Activated CD4-positive, alpha-beta T cell treated with anti-CD3 and anti-CD28 coated beads for 24 hours (primary cell): Measurements from ENCODE around the gene PPM1D.
"Not testable (repeated sequence)": the region's sequence is repeated elsewhere in the genome, so short reads cannot be mapped to it uniquely, and the experiment has no call there.

ENCODE experiments used
- DNase-seq, 2 donors: peaks; one replicate each; pipeline ENCODE4 v3.0.0-alpha.2; 2020; ENCODE audit warnings: low read depth in 2 of 2

PPM1D gene

DNA sequence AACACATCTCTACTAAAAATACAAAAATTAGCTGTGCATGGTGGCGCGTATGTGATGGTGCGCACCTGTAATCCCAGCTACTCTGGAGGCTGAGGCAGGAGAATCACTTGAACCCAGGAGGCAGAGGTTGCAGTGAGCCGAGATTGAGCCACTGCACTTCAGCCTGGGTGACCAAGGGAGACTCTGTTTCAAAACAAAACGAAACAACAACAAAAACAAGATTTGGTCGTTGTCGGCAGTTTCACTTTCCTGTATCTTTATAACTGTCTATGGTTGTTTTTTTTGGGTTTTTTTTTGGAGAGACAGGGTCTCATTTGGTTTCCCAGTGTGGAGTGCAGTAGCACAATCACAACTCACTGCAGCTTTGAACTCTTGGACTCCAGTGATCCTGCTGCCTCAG is 68.7 kb downstream of the PPM1D start:
- not testable (repeated sequence) for DNase-seq

- no peak for DNase-seq
These were observed 71.5 kb downstream of the PPM1D start for GRCh38 chr17:60671482-60671881.

DNA sequence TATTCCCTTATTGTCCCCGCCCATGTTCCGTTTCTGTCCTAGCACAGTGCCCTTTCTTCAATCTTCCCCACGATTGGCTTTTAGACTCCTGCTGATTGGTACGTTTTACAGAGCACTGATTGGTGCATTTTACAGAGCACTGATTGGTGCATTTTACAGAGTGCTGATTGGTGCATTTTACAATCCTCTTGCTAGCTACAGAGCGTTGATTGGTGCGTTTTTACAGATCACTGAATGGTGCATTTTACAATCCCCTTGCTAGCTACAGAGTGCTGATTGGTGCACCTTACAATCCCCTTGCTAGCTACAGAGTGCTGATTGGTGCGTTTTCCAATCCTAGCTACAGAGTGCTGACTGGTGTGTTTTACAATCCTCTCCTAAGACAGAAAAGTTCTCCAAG is 74.6 kb downstream of the PPM1D start:
- not testable (repeated sequence) for DNase-seq

GRCh38 chr17:60675997-60676396 is 76.0 kb downstream of the PPM1D start:
- no peak for DNase-seq

GRCh38 chr17:60676758-60677307 is 76.8 kb downstream of the PPM1D start:
- DNase-seq: no peak

DNA sequence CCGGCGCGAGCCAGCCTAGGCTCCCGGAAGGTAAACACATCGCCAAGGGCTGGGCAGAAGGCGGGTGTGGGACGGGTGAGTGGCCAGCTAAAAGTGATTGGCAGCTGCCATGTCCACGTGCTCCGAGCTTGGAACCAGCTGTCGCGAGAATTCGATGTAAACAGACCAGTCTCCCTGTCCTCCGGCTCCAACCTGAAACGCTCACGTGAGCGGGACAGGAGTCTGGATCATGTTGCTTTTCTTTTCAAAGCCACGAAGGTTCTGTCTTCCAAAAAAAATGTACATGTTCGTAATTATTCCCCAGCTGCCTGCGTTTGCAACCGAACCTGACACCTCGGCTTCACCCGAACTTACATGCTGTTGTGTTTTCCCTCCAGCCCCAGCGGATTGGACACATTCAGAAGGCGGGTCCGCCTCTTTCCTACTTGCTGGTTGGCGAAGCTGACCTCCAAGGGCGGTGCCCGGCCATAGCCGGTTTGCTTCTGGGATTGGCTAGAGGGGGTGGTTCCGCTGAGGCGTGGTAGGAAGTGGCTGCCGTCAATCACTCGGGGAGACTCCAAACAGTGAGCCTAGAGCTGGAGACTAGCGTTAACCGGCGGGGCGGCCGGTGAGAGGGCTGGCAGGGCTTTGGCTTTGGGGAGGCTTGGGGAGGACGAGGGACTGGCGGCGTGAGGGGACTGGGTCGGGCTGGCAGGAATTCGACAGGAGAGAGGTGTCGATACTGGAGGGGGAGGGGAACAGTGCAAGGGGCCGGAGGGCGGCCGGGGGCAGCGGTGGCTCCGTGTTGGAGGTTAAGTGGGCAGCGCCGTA is 77.5 kb downstream of the PPM1D start, which contains the start of gene BCAS3:
Gene BCAS3 (plus strand): TSS at position 544 of the 810 bp plus-strand sequence.
- DNase-seq: peak; percentile 88 to 93

DNA sequence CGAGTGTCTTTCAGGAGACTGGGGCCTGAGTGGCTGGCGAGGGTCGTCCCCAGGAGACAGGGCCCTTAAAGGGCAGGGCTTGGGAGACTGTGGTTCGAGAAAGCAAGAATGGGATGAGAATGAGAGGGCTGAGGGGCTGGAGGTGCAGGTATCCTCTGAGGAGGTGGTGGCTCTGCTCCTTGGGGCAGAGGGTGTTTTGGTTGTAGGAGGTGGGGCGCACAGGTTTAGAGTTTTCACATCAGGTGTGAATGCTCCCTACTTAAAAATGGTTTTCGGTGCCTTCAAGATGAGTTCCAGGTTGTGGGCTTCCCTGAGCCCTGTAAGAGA is 78.1 kb downstream of the PPM1D start:
- no peak for DNase-seq

DNA sequence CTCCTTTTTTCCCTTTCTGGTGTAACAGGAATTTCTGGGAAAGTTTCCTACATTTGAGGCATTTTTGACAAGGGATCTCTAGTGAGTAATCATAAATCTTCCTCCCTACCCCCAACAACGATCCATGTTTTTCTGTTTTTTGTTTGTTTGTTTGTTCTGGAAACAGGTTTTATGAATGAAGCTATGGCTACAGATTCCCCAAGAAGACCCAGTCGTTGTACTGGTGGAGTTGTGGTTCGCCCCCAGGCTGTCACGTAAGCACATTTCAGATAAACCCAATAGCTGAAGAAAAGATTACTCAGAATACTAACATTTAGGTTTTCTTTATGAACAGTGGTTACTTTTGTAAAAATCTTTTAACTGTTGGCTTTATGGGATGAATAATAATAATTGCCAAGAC is 79.3 kb downstream of the PPM1D start:
- DNase-seq: no peak

- DNase-seq: no peak
These were observed 80.8 kb downstream of the PPM1D start for GRCh38 chr17:60680754-60681153.

DNA sequence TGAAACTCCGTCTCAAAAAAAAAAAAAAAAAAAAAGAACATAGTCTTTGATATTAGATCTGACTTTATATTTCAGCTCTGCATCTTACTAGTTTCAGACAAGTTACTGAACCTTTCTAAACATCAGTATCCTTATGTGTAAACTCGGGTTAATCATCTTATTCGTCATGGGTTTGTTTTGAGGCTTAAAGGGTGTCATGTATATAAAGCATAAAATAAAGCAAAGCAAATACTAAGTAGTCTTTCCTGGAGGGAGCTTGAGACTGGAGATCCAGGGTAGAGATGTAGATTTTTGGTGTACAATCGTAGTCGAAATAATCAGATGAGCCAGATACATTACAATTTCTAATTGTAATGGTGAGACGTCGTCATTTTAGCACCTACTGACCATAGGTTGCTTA is 85.4 kb downstream of the PPM1D start:
- no peak for DNase-seq

GRCh38 chr17:60695960-60696359 is 96.0 kb downstream of the PPM1D start:
- DNase-seq: no peak

- DNase-seq: no peak
These were observed 99.1 kb downstream of the PPM1D start for GRCh38 chr17:60699090-60699489.

- DNase-seq: no peak
These were observed 104.2 kb downstream of the PPM1D start for GRCh38 chr17:60704170-60704569.

DNA sequence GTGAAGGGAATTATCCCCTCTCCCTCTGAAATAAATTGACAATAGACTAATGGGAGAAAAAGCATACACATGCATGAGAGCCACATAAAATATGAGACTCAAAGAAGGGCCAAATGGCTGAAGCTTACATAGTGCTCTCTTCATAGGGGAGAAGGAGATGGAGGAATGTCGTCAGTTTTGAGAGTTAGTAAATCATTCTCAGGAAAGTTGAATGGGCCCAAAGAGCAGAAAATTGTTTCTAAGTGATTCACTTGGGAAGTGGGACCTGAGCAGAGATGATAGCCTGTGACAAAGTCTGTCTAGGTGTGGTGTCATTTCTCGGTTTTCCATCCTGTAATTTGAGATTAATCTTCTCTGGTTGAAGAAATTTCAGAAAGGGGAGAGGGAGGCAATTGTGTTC is 112.7 kb downstream of the PPM1D start:
- no peak for DNase-seq

DNA sequence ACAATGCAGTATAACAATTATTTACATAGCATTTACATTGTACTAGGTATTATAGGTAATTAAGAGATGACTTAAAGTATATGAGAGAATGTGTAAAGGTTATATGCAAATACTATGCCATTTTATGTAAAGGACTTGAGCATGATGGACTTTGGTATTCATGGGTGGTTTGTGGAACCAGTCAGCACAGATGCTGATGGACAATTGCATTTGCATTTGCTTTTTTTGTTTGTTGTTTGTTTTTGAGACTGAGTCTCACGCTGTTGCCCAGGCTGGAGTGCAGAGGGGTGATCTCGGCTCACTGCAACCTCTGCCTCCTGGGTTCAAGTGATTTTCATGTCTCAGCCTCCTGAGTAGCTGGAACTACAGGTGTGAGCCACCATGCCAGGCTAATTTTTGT is 113.6 kb downstream of the PPM1D start:
- DNase-seq: no peak
